ENCODE measurements around the gene PPP1R9A.

DNA sequence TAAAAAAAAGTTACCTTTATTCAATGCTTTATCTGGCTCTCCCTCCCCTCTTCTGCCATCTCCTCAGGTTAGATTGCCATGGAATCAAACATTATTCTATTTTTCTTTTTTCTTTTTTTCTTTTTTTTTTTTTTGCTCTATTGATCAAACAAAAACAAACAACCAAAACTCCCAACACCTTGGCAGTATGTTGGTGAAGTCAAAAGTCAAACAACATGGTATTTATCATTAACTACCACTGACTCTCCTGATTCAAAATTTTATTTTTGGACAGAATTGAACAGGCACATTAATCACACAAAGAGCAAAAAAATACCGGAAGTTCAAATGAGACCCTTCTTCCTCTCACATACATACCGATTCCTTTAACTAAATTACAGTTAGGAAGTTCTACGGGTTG lies 410.6 kb downstream of the PPP1R9A start:
- TF ChIP-seq GATA2 (IDR thresholded peaks at IDR 0.05; ENCODE audit: low read depth, low read length), result no peak
- no peak for TF ChIP-seq GATA3 (IDR thresholded peaks at IDR 0.05; ENCODE audit: low read depth, low read length)

All from SH-SY5Y (cell line).